Lung (tissue), 12 donors: ENCODE data around the gene ST6GALNAC5. TPM values are rescaled to one million over a fixed set of nuclear protein-coding genes. Genes with fewer than 3 reads are reported as not detected.

Experiments
- ATAC-seq: fragments of 200-7000 bp; cut with Tn5 transposase; one replicate; pipeline ENCODE4 v1.9.1; 2020; ENCODE audit warnings: moderate number of reproducible peaks; ENCODE audit not compliant: insufficient read depth, low FRiP score
- DNase-seq, 3 donors: peaks; one replicate each; pipeline ENCODE4 v3.0.0-alpha.2; 2013 to 2017
- H3K27ac ChIP-seq, 2 donors: one replicate each; pipeline ENCODE4 v1.5.1; 2013; ENCODE audit warnings: mild to moderate bottlenecking in 2 of 2, moderate library complexity in 2 of 2, control low read depth in 1 of 2, inconsistent platforms in 1 of 2, low read depth in 1 of 2, low read length in 1 of 2
- H3K27me3 ChIP-seq, 3 donors: one replicate each; pipeline ENCODE4 v1.5.1; 2013; ENCODE audit warnings: low read length in 2 of 3; ENCODE audit not compliant: control insufficient read depth in 3 of 3, insufficient read depth in 3 of 3
- H3K36me3 ChIP-seq, 4 donors: one replicate each; pipeline ENCODE4 v1.5.1; 2013; ENCODE audit warnings: low read length in 4 of 4, mild to moderate bottlenecking in 1 of 4, moderate library complexity in 1 of 4; ENCODE audit not compliant: control insufficient read depth in 4 of 4, insufficient read depth in 4 of 4
- H3K4me1 ChIP-seq, 5 donors: one replicate each; pipeline ENCODE4 v1.5.1; 2013; ENCODE audit warnings: low read length in 5 of 5, mild to moderate bottlenecking in 2 of 5, moderate library complexity in 1 of 5; ENCODE audit not compliant: control insufficient read depth in 5 of 5, insufficient read depth in 5 of 5
- H3K4me3 ChIP-seq: one replicate; pipeline ENCODE4 v1.5.1; 2013; ENCODE audit warnings: mild to moderate bottlenecking, control low read depth, moderate library complexity
- H3K9ac ChIP-seq, 2 donors: one replicate each; pipeline ENCODE4 v1.5.1; 2013; ENCODE audit warnings: low read length in 2 of 2, control low read depth in 1 of 2; ENCODE audit not compliant: insufficient read depth in 1 of 2
- H3K9me3 ChIP-seq, 4 donors: one replicate each; pipeline ENCODE4 v1.5.1; 2013; ENCODE audit warnings: low read length in 3 of 4, mild to moderate bottlenecking in 1 of 4, moderate library complexity in 1 of 4; ENCODE audit not compliant: control insufficient read depth in 4 of 4, insufficient read depth in 3 of 4
- CTCF ChIP-seq: IDR thresholded peaks from 2 replicates; pipeline ENCODE4 v1.5.1; 2012; ENCODE audit warnings: mild to moderate bottlenecking; ENCODE audit errors: control extremely low read depth, extremely low read depth
- WGBS, 2 donors: extraction: QIAGEN DNeasy Blood & Tissue Kit; methylation state at CpG; one replicate each; pipeline ENCODE4 v1.1.7; 2013; 5-methylcytosine and 5-hydroxymethylcytosine counted together
- polyA plus RNA-seq, 2 donors: library from polyadenylated mRNA; stranded (reverse); fragments of 200-250 nt; gene quantifications; one replicate each; pipeline ENCODE4 v1.2.1, GENCODE V29; 2013
- total RNA-seq, 2 donors: library from RNA; depleted of rRNA in 1 of 2; stranded (reverse); fragments of >200 nt in 1 of 2; gene quantifications; one replicate each; pipeline ENCODE4 v1.2.1, GENCODE V29; 2014 to 2021
- donor health status: control.
- donor health status: control.
- donor health status: Bipolar disorder and iron deficiency.
- donor health status: healthy.
- donor health status: DM: yes; HTN: yes; CAD: no.

Gene ST6GALNAC5
- total and polyA plus RNA-seq, 4 donors, result 3.6 to 45.8 (median 15.9) TPM

GRCh38 chr1:76840278-76840677 lies 27.0 kb upstream of the ST6GALNAC5 start:
- no peak overlapping the region for H3K27ac ChIP-seq
- TF ChIP-seq CTCF, result no peak
- WGBS, 2 donors, result 89 to 95% methylated on average over 2 of the region's 2 CpGs

GRCh38 chr1:76841460-76841859 lies 25.8 kb upstream of the ST6GALNAC5 start:
- H3K4me1 ChIP-seq, result no peaks in the 10 kb centered on the region
- H3K27ac ChIP-seq, result no peak overlapping the region
- no peak overlapping the region for H3K4me3 ChIP-seq
- no peak overlapping the region for H3K9ac ChIP-seq
- WGBS, 2 donors, result 66 to 73% methylated on average over 2 of the region's 2 CpGs
- peaks cover 0 to 2% (median under 1%) of the 10 kb centered on the region in 4 donors for H3K9me3 ChIP-seq
- no peak for ATAC-seq
- TF ChIP-seq CTCF, result no peak
- DNase-seq, result no peak
- no peaks in the 10 kb centered on the region for H3K36me3 ChIP-seq
- H3K27me3 ChIP-seq, result no peaks in the 10 kb centered on the region

More at GRCh38 chr1:76840278-76840677, 27.0 kb upstream of the ST6GALNAC5 start:
- DNase-seq (no peak), ATAC-seq (no peak)
- H3K4me3 ChIP-seq, result no peak overlapping the region
- no peaks in the 10 kb centered on the region for H3K9me3 ChIP-seq
- H3K27me3 ChIP-seq, result no peaks in the 10 kb centered on the region
- H3K4me1 ChIP-seq, result peaks cover 0 to 5% (median 0%) of the 10 kb centered on the region in 5 donors
- no peaks in the 10 kb centered on the region for H3K36me3 ChIP-seq
- no peak overlapping the region for H3K9ac ChIP-seq

- 87 to 95% methylated on average over 5 of the region's 5 CpGs for WGBS, 2 donors
- no peak overlapping the region for H3K4me3 ChIP-seq
- H3K27ac ChIP-seq, result no peak overlapping the region
- no peak overlapping the region for H3K9ac ChIP-seq
- TF ChIP-seq CTCF, result no peak
- ATAC-seq, result no peak
- H3K4me1 ChIP-seq, result no peaks in the 10 kb centered on the region
- DNase-seq, result no peak
- H3K27me3 ChIP-seq, result no peaks in the 10 kb centered on the region
- H3K36me3 ChIP-seq, result no peaks in the 10 kb centered on the region
- peaks cover 0 to 7% (median 1%) of the 10 kb centered on the region in 4 donors for H3K9me3 ChIP-seq
These were observed 23.3 kb upstream of the ST6GALNAC5 start for GRCh38 chr1:76843821-76844464.

GRCh38 chr1:76854255-76854654 lies 13.0 kb upstream of the ST6GALNAC5 start:
- no peak for TF ChIP-seq CTCF
- Histone ChIP-seq H3K4me3 (no peak overlapping the region), H3K9me3 (no peaks in the 10 kb centered on the region), H3K9ac (no peak overlapping the region), H3K4me1 (no peaks in the 10 kb centered on the region), H3K27me3 (no peaks in the 10 kb centered on the region), H3K27ac (no peak overlapping the region), H3K36me3 (no peaks in the 10 kb centered on the region)
- 82 to 84% methylated on average over 3 of the region's 3 CpGs for WGBS, 2 donors
- DNase-seq (no peak), ATAC-seq (no peak)
